NCI-H128 (cell line): ENCODE results near the gene GNAS-AS1.

Experiments used
- DNase-seq: peaks from one replicate; lab custom pipeline; 2025; ENCODE audit not compliant: unreplicated experiment; lab: John Stamatoyannopoulos, UW

Gene GNAS-AS1

GRCh38 chr20:58863044-58863790, 12.5 kb upstream of the GNAS-AS1 start:
- no peak for DNase-seq

DNA sequence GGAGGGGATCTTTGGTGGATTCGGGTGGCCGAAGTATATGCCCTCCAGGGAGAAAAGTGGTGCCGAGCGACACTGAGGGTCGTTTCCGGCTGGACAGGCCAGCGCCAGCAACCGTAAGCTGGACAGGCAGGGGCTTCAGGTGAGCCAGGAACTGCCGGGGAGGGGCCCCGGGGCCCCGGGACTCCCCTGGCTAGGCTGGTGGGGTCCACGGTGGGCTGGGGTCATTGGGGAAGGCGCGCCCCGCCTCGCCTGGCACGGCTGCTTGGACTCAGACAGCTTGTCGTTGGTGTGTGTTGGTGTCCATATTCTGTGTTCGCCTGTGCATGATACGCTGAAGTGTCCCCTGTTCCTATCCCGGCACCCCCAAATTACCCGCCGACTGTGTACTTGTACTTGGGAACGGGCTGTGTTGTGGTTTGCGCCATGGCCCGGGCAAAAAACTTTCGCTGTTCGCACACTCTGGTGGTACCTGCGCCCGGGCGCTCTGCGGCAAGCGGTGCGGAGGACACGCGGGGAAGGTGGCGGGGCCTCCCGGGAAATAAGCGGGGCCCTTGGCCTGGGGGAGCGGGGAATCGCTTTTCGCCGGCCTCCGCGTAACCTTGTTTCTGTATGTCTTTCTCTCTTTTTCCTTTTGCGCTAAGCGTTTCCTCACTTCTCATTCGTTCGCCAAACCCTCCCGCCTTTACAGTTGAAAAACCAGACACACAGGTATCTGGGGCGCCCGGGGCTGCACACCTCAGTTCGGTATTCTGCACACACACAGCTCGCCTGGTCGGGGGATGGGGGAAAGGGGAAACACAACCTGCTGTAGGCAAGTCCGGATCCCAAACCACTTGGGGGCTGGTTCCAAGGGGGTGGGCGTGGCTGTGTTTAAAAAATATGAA, 5.0 kb upstream of the GNAS-AS1 start:
- DNase-seq, result no peak

- DNase-seq, result no peak
Measured at GRCh38 chr20:58854638-58855471, 4.2 kb upstream of the GNAS-AS1 start.

DNA sequence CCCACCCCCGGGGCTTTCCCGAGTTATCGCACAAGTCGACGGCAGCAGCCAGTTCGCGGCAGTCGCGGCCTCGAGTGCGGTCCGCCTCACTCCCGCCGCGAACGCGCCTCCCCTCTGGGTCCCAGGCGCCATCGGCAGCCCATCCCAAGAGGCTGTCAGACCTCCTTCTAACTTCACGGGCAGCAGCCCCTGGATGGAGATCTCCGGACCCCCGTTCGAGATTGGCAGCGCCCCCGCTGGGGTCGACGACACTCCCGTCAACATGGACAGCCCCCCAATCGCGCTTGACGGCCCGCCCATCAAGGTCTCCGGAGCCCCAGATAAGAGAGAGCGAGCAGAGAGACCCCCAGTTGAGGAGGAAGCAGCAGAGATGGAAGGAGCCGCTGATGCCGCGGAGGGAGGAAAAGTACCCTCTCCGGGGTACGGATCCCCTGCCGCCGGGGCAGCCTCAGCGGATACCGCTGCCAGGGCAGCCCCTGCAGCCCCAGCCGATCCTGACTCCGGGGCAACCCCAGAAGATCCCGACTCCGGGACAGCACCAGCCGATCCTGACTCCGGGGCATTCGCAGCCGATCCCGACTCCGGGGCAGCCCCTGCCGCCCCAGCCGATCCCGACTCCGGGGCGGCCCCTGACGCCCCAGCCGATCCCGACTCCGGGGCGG, 3.4 kb upstream of the GNAS-AS1 start:
- no peak for DNase-seq

DNA sequence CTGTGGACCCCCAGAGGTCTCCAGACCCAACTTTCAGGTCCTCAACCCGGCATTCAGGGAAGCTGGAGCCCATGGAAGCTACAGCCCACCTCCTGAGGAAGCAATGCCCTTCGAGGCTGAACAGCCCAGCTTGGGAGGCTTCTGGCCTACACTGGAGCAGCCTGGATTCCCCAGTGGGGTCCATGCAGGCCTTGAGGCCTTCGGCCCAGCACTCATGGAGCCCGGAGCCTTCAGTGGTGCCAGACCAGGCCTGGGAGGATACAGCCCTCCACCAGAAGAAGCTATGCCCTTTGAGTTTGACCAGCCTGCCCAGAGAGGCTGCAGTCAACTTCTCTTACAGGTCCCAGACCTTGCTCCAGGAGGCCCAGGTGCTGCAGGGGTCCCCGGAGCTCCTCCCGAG, 2.8 kb upstream of the GNAS-AS1 start:
- no peak for DNase-seq

DNA sequence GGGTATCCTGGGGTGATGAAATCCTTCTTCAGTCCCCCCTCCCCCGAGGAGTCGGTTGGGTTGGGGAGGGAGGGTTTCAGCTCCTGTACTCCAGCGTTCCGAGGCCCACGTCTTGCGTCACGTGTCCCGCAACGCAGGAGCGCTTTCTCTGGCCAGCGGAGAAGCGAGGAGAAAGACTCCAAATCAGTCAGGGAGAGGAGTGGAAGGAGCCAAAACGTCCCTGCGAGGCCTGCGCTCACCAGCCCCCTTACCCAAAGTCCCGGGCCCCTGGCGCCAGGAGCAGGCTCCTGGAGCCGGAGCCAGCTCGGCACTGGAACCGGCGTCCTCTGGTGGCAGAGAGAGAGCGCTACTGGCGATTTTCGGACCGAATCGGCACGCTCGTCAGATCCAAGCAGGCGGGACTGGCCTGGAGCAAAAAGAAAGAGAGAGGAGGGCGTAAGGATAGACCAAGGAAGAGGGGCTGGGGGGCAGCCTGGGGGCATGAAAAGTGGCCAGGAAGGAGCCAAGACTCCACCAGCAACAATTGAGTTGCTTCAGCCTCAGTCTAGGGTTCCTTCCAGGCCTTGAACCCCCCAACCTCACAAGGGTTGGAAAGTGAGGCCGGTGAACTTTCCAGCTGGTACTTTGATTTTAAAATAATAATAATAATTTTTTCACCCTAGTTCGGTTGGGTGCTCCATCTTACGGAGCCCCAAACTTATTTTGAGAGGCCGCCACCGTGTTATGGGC, 2.0 kb upstream of the GNAS-AS1 start, which contains the start of gene GNAS:
TSS of gene GNAS (plus strand) at position 174 of the 729 bp plus-strand sequence.
- DNase-seq, result no peak

GRCh38 chr20:58851969-58852458, 1.3 kb upstream of the GNAS-AS1 start:
- no peak for DNase-seq

- DNase-seq, result no peak
Measured at GRCh38 chr20:58851221-58851968, 693 bp upstream of the GNAS-AS1 start.

- DNase-seq, result no peak
Measured at GRCh38 chr20:58847463-58847862, 3.2 kb downstream of the GNAS-AS1 start.

- no peak for DNase-seq
Measured at GRCh38 chr20:58845706-58846105, 5.0 kb downstream of the GNAS-AS1 start.

GRCh38 chr20:58843128-58843556, 7.6 kb downstream of the GNAS-AS1 start:
- DNase-seq, result no peak

GRCh38 chr20:58842276-58842675, 8.4 kb downstream of the GNAS-AS1 start:
- no peak for DNase-seq

DNA sequence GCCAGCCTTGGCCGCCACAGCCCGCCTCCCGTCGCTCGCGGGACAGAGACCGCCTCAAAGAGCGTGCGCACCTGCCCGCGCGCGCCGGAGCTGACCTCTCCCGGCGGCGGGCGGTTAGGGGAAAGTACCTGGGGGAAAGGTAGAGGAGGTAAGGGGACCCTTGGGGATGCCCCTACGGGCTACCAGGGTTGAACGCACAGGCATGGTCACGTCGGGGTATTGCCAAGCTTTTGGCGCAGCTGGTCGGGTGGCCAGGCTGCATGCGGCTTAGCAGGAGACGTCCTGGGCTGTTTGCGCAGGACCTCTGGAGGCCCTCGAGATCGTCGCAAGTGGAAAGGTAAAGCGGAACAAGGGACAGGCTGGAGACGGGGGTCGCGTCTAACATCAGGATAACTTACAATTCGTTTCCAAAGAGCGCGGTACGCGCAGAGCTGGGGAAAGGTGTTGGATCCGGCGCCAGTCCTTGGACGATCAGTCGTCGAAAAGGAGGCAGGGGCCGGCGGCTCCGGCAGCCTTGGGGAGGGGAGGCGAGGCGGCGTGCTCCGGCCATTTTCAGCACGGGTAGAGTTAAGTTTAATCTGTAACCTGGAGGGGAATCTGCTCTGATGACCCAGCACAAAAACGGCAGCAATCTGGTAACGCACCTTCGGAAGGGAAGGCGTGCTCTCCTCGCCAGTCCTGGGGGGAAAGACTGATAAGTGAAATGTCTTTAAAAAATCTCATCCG, 9.0 kb downstream of the GNAS-AS1 start:
- no peak for DNase-seq

GRCh38 chr20:58840816-58841538, 9.7 kb downstream of the GNAS-AS1 start:
- no peak for DNase-seq

DNA sequence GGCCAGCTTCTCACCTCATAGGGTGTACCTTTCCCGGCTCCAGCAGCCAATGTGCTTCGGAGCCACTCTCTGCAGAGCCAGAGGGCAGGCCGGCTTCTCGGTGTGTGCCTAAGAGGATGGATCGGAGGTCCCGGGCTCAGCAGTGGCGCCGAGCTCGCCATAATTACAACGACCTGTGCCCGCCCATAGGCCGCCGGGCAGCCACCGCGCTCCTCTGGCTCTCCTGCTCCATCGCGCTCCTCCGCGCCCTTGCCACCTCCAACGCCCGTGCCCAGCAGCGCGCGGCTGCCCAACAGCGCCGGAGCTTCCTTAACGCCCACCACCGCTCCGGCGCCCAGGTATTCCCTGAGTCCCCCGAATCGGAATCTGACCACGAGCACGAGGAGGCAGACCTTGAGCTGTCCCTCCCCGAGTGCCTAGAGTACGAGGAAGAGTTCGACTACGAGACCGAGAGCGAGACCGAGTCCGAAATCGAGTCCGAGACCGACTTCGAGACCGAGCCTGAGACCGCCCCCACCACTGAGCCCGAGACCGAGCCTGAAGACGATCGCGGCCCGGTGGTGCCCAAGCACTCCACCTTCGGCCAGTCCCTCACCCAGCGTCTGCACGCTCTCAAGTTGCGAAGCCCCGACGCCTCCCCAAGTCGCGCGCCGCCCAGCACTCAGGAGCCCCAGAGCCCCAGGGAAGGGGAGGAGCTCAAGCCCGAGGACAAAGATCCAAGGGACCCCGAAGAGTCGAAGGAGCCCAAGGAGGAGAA, 10.5 kb downstream of the GNAS-AS1 start:
- no peak for DNase-seq

DNA sequence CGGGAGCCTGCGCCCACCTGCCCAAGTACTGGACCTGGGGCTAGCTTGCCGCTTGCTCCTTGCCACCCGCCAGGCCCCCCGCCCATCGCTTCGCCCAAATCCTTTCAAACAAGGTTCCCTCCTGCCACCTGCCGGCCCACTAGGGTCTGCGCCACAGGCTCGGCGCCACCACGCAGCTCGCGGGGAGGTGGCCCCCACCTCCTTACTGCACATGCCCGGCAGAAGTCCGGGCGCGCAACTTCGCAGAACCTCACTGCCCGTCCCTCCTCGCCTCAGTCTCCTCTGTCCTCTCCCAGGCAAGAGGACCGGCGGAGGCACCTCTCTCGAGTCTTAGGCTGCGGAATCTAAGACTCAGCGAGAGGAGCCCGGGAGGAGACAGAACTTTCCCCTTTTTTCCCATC, 11.2 kb downstream of the GNAS-AS1 start:
- DNase-seq, result no peak

DNA sequence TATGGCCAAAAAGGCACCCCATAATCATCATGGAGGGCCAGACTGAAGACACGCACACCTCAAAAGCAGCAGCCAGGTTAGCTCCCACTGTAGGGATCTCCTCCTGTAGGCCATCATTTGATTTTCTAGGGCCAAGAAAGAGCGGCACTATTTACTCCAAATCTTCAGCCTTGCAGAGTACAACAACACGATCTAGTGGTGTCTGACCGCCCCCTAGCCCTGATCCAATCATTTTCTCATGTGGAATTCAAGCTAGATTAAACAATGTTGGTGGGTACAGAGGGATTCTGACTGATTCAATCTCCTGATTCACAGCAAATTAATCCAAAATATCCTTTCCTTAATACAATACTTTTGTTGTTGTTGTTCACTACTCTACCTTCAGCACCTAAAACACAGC, 12.5 kb downstream of the GNAS-AS1 start:
- no peak for DNase-seq
